Epithelial cell of proximal tubule (primary cell): ENCODE results near the gene ITPK1. TPM values are rescaled to one million over a fixed set of nuclear protein-coding genes. Genes with fewer than 3 reads are reported as not detected.

Experiments
- DNase-seq: peaks from one replicate; pipeline ENCODE4 v3.0.0-alpha.2; 2011; ENCODE audit warnings: low read depth
- H3K4me3 ChIP-seq: 2 replicates; pipeline ENCODE4 v1.5.1; 2011; ENCODE audit warnings: low read depth, mild to moderate bottlenecking, low read length
- CTCF ChIP-seq: conservative IDR thresholded peaks from 2 replicates; pipeline ENCODE4 v1.5.1; 2012; ENCODE audit warnings: low read depth, mild to moderate bottlenecking, low read length
- total RNA-seq: library from RNA; depleted of rRNA; stranded (reverse); fragments of >200 nt; gene quantifications from 2 replicates; pipeline ENCODE4 v1.2.3, GENCODE V29; 2015

ITPK1 gene
- total RNA-seq, 1 donor from 2014 or later = 22.7 TPM

GRCh38 chr14:92914087-92914656 lies 201.6 kb downstream of the ITPK1 start:
- DNase-seq = no peak
- TF ChIP-seq CTCF = no peak
- H3K4me3 ChIP-seq = no peak overlapping the region

GRCh38 chr14:92907316-92907911 lies 208.3 kb downstream of the ITPK1 start:
- TF ChIP-seq CTCF = no peak
- DNase-seq = no peak

GRCh38 chr14:92906823-92907222 lies 208.9 kb downstream of the ITPK1 start:
- no peak overlapping the region for H3K4me3 ChIP-seq
- no peak for TF ChIP-seq CTCF
- no peak for DNase-seq

More at GRCh38 chr14:92907316-92907911, 208.3 kb downstream of the ITPK1 start:
- no peak overlapping the region for H3K4me3 ChIP-seq

GRCh38 chr14:92906420-92906819 lies 209.3 kb downstream of the ITPK1 start:
- TF ChIP-seq CTCF = no peak
- no peak for DNase-seq

GRCh38 chr14:92905667-92906066 lies 210.1 kb downstream of the ITPK1 start:
- no peak for TF ChIP-seq CTCF
- no peak for DNase-seq
- H3K4me3 ChIP-seq = no peak overlapping the region

More at GRCh38 chr14:92906420-92906819, 209.3 kb downstream of the ITPK1 start:
- H3K4me3 ChIP-seq = no peak overlapping the region

GRCh38 chr14:92903359-92903758 lies 212.4 kb downstream of the ITPK1 start:
- no peak overlapping the region for H3K4me3 ChIP-seq
- no peak for DNase-seq
- TF ChIP-seq CTCF = no peak

- no peak overlapping the region for H3K4me3 ChIP-seq
- no peak for TF ChIP-seq CTCF
- DNase-seq = no peak
Measured at GRCh38 chr14:92902726-92903125, 213.0 kb downstream of the ITPK1 start.
